Esophagus squamous epithelium (tissue), 4 donors: ENCODE measurements around the gene MDM1.

ENCODE experiments used
- POLR2A ChIP-seq, 4 donors: fragments of 450-650 bp; IDR thresholded peaks; one replicate each; pipeline ENCODE4 v1.6.1; 2017; ENCODE audit warnings: antibody characterized with exemption in 4 of 4, mild to moderate bottlenecking in 4 of 4, moderate library complexity in 3 of 4
- TF ChIP-seq, protein P1 (sequence below), 6 experiments: fragments of 450-650 bp in 4 of 6; fragments of 200-600 bp in 2 of 6; sonication (generic) in 2 of 6; IDR thresholded peaks; one replicate each; pipeline ENCODE4 v1.5.1; 2016 to 2019; ENCODE audit warnings: antibody characterized with exemption in 6 of 6, mild to moderate bottlenecking in 4 of 6, moderate library complexity in 4 of 6

DNA sequence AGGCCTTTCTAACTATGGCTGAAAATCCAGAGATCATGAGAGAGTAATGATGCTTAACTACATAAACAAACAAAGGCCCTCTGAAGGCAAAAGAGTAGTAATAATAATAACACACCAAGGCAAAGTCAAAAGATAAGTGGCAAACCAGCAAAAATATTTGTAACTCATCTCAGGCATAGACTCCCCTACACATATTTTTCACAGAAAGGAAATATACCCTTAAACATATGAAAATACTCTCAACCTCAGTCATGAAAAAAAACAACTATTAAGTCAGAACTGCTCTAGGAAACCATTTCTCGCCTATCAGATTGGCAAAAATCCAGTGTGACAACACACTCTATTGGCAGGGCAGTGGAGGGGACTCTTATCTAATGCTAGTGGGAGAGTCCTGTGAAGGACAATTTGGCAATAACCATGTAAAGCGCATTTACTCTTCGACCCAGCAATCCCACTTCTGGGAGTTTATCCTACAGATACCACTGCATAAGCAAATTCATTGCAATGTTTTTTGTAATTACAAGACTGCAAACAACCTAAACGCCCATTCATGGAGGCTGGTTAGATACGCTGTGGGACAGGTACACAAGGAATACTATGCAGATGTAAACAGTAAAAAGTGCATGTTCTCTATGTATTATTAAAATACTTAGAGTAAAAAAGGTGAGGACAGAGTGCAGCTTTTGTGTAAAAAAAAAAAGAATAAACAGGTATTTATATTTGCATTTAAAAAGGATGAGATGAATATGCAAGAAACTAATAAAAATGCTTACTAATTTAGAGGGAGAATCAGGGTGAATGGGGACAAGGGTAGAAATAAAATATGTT is 52.7 kb downstream of the MDM1 start:
- TF ChIP-seq, protein P1, sequence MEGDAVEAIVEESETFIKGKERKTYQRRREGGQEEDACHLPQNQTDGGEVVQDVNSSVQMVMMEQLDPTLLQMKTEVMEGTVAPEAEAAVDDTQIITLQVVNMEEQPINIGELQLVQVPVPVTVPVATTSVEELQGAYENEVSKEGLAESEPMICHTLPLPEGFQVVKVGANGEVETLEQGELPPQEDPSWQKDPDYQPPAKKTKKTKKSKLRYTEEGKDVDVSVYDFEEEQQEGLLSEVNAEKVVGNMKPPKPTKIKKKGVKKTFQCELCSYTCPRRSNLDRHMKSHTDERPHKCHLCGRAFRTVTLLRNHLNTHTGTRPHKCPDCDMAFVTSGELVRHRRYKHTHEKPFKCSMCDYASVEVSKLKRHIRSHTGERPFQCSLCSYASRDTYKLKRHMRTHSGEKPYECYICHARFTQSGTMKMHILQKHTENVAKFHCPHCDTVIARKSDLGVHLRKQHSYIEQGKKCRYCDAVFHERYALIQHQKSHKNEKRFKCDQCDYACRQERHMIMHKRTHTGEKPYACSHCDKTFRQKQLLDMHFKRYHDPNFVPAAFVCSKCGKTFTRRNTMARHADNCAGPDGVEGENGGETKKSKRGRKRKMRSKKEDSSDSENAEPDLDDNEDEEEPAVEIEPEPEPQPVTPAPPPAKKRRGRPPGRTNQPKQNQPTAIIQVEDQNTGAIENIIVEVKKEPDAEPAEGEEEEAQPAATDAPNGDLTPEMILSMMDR (IDR thresholded peaks at IDR 0.05), result no peak
- no peak for TF ChIP-seq POLR2A (IDR thresholded peaks at IDR 0.05)
